Measurements from ENCODE around the gene GLI3.

DNA sequence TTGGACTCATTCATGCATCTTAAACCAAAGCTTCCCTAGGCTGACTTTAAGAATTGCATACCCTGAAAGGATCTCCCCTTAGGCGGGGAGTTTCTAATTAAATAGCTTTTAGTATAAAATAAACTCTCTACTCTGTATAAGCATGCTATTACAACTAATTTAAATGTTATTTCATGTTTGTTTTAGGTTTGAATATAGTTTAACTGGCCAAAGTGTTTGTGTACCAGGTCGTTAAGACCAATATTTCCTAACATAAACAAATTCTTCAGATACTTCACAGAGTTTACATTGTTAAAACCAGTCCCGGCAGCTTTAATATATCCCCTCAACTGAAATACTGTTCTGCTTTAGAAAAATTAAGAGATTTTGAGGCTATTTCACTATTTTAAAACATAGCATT, 2.3 kb downstream of the GLI3 start:
- TF ChIP-seq, protein P1, sequence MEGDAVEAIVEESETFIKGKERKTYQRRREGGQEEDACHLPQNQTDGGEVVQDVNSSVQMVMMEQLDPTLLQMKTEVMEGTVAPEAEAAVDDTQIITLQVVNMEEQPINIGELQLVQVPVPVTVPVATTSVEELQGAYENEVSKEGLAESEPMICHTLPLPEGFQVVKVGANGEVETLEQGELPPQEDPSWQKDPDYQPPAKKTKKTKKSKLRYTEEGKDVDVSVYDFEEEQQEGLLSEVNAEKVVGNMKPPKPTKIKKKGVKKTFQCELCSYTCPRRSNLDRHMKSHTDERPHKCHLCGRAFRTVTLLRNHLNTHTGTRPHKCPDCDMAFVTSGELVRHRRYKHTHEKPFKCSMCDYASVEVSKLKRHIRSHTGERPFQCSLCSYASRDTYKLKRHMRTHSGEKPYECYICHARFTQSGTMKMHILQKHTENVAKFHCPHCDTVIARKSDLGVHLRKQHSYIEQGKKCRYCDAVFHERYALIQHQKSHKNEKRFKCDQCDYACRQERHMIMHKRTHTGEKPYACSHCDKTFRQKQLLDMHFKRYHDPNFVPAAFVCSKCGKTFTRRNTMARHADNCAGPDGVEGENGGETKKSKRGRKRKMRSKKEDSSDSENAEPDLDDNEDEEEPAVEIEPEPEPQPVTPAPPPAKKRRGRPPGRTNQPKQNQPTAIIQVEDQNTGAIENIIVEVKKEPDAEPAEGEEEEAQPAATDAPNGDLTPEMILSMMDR (IDR thresholded peaks at IDR 0.05), result no peak
- TF ChIP-seq EP300 (IDR thresholded peaks at IDR 0.05), result no peak
- TF ChIP-seq POLR2AphosphoS5 (IDR thresholded peaks at IDR 0.05), result no peak

Measured in suprapubic skin (tissue), 4 donors.